AG20443 (cell line): ENCODE results near the gene SRRD.
"Not testable (repeated sequence)": the region's sequence is repeated elsewhere in the genome, so short reads cannot be mapped to it uniquely, and the experiment has no call there.

Experiments
- DNase-seq: peaks from one replicate; pipeline ENCODE4 v3.0.0; 2012; ENCODE audit warnings: low spot score, mixed read lengths

Gene SRRD, protein sequence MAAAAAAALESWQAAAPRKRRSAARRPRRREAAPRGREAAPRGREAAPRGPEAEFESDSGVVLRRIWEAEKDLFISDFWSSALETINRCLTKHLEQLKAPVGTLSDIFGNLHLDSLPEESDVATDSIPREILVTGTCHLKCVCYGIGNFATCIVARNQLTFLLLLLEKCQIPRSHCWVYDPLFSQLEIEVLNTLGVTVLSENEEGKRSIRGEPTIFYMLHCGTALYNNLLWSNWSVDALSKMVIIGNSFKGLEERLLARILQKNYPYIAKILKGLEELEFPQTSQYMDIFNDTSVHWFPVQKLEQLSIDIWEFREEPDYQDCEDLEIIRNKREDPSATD

GRCh38 chr22:26483439-26484359, at the start of gene SRRD, which contains the start of gene HPS4:
Gene SRRD, plus strand, starts transcription at chr22:26483877. Its CDS starts 14 bp downstream, at chr22:26483891.
Gene HPS4, minus strand, starts transcription at chr22:26483783. Its CDS starts 2,021 bp downstream, at chr22:26481762.
- DNase-seq = peak; percentile 98

- DNase-seq = no peak
These were observed 48.2 kb upstream of the SRRD start for GRCh38 chr22:26435327-26436093.

- no peak for DNase-seq
These were observed 46.7 kb upstream of the SRRD start for GRCh38 chr22:26436903-26437515.

- no peak for DNase-seq
These were observed 45.8 kb upstream of the SRRD start for GRCh38 chr22:26437694-26438392.

GRCh38 chr22:26438776-26439175, 44.9 kb upstream of the SRRD start:
- DNase-seq = not testable (repeated sequence)

DNA sequence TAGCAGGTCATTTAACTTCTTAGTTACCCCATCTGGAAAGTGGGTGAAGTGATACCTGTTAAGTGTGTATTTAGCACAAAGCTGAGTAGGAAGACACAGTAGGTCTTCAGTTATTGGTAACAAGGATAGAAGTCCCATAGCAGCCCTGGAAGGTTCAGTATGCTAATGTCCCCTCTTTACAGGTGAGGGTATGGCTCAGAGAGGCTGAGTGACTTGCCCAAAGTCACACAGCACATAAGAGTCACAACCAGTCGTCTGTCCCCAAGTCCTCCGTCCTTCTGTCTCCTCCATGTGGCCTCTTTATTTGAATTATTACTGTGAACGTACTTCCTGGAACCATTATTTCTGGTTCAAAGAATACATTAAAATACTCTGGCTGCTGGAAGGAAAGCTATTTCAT, 44.1 kb upstream of the SRRD start:
- DNase-seq = no peak

- no peak for DNase-seq
These were observed 41.5 kb upstream of the SRRD start for GRCh38 chr22:26442086-26442756.

DNA sequence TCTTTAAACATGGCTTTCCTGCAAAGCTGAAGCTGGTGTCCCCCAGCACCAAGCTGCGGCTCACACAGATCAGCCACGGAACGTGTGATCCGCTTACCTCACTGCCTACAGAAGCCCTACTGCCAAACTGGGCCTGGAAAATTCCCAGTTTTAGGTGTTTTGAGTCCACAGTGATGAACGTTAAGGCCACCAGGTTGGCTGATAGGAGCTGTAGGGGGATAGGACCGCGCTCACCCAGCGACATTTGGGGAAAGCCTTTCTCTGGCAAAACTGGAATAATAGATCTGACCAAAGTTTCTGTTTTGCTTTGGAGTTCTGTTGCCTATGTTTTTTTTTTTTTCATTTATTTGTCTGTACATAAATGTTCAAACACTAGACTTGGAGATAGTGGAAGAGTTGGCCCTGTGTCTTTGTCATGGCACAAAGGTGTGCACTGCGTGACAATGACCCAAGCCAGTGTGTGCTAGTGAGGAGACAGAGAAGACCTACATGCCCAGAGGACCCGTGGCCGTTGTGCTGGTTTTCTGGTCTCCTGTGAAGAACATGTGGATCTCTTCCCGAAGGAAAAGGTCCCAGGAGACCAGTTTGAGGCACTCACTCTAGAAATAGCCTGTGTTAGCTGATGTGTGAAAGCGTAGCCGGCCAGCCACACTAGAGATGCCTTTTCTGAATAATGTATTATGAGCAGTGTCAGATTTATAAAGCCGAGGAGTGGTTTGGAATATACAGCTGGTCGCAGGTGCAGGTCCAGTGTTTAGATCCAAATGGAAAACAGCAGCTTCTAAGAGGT, 39.6 kb upstream of the SRRD start:
- DNase-seq = no peak

DNA sequence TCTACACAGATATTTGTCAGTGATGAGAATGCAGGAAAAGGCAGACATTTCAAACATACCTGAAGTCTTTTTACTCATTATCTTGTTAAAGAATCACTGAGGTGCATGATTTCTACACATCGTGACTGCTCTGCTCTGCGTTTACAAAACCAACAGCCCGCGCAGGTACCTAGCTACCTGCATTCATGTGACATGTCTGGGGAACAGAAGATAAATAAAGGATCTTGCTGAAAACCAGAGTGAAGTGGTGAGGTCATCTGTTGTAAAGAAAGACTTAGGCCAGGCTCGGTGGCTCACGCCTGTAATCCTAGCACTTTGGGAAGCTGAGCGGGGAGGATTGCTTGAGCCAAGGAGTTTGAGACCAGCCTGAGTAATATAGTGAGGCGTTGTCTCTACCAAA, 38.9 kb upstream of the SRRD start:
- DNase-seq = no peak

DNA sequence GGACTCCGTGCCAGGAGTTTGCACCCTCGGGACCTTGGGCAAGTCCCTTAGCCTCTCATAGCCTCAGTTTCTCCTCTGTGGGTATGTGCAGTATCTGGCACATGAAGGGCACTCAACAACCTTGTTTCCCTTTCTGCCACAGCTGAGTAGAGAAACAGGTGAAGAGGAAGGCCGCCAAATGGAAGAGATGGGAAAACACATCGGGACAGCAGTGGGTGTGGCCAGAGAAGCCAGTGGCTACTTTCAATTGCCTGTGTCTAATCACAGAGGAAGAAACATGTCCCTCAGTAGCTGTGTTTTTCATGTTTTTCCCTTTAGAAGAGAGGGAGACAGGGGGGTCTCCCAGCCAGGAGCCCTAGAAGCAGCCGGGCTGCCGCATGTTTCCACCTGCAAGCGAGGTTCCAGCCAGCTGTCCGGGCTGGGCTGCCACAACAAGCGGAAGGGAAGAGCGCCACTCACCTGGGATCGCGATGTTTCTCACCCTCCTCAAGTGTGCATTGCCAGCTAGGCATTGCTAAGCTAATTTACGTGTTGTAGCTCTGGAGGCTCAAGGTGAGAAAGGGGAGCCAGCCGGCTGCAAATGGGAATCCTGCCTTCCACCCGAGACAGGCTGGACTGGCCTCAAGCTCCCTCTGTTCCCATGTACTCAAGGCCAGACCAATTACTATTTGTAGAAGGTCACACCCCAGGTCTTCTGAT, 38.0 kb upstream of the SRRD start:
- DNase-seq = no peak

DNA sequence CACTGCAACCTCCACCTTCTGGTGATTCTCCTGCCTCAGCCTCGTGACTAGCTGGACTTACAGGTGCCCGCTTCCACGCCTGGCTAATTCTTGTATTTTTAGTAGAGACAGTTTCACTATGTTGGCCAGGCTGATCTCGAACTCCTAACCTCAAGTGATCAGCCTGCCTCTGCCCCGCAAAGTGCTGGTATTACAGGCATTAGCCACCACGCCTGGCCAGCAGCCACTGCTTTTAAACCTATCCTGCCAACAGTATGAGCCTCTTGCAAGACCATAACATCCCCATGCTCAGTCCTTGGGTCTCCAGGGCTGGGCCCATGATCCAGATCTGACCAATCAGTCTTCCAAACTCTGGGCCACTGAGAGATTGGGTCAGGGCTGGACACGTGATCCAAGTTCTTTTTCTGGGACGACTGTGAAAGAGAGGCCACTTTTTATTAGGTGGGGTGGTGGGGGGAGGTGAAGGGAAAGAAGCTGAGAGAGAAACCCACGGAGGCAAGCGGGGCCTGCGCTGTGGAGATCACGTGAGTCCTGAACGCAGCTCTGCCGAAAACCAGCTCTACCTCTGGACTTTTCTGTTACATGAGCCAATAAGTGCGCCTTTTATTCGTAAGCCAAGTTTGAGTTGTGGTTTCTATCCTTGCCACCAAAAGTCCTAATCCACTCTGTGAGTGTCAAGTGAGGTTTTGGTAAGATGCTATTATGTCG, 36.7 kb upstream of the SRRD start:
- no peak for DNase-seq

DNA sequence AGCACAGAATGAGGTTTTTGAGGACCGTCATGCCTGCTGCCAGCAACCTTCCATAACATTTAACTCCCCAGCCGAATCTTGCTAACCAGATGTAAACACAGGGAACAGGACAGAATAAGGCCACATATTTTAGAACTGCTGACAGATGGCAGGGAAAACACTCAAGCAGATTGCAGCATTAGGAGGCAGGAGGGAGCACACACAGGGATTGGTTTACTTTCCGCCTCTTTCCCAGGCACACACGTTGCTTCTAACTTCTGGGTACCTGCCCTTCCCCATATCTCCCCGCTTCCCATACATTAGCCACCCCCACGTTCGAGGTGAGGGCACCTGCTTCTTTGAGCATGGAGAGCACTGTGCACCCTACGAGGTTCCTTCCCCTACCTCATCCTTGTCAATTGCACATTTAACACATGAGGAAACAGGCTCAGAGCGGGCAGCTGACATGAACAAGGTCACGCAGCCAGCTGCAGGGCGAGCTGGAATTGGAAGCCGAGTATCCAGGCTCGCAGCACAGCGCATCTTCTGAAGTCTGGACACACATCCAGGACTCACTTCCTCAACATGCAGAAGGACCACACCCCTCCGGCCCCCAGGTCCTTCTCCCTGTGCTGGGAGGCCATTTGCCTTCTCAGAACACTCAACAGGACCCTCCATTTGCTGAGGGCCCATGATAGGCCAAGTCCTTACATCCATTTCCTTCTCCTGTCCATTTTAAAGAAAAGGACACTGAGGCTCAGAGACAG, 35.9 kb upstream of the SRRD start:
- DNase-seq = no peak

DNA sequence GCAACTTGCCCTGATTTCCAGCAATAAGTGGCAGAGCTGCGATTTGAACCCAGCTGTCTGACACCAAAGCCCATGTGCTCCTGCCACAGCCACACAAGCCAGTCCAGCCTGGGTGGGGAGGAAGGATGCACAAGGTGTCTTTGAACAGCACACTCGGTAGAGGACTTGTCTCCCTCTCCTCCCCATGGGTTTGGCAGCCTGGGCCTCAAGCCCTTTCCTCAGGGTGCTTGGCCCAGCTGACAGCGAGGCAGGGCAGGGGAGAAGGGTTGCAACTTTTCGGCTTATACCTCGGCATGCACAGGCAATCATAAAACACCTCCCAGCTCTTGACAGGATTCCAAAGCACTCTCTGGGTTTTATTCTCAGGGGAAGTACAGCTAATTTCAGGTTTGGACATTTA, 35.3 kb upstream of the SRRD start:
- DNase-seq = no peak

GRCh38 chr22:26448941-26449340, 34.7 kb upstream of the SRRD start:
- DNase-seq = no peak

DNA sequence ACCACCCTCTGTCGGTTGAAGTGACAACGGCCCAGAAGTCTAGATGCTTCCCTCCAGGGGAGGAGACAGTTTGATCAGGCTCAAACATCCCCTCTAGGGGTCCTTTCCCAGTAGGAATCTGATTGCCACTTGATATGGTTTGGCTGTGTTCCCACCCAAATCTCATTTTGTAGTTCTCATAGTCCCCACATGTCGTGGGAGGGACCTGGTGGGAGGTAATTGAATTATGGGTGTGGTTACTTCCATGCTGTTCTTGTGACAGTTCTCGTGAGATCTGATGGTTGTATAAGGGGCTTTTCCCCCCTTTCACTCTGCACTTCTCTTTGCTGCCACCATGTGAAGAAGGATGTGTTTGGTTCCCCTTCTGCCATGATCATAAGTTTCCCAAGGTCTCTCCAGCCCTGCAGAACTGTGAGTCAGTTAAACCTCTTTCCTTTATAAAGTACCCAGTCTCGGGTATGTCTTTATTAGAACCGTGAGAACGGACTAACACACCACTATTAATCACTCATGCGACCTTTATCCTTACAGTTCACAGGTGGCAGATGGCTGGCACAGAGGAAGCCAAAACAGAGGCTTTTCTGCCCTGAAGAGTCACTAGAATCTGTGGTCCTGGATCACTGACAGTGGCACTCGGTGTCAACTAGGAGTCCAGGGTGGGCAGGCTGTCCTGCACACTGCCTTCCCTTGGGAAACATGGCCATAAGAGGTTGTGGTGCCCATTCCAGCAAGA, 33.1 kb upstream of the SRRD start:
- no peak for DNase-seq

GRCh38 chr22:26452236-26453016, 31.3 kb upstream of the SRRD start:
- no peak for DNase-seq
